GM12873 (cell line): Measurements from ENCODE around the gene KIAA0753.

ENCODE experiments used
- TF ChIP-seq, protein P1 (sequence below): IDR thresholded peaks from 2 replicates; pipeline ENCODE4 v1.5.1; 2012; ENCODE audit warnings: low read depth, mild to moderate bottlenecking, moderate library complexity, low read length, control low read depth; ENCODE audit not compliant: insufficient read depth; ENCODE audit errors: missing control alignments

Gene KIAA0753

DNA sequence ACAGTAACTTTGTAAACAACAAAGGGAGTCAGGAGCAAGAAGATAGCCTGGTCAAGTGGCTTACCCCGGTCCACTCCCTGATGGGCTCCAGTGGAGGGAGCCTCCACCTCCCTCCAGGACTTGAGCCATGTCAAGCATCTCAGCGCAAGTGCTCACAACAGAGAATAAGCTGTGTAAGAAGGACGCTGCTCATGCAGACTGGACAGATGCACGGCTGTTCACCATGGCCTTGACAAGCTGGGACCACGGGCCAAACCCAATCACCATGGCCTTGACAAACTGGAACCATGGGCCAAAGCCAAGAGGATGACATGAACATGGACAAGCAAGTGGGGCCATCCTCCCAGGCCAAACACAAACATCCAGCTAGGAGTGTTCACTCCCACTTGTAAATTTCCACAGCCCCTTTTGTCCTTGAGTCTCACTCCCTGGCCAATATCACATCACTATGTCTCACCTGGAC, 80.7 kb downstream of the KIAA0753 start:
- TF ChIP-seq, protein P1, sequence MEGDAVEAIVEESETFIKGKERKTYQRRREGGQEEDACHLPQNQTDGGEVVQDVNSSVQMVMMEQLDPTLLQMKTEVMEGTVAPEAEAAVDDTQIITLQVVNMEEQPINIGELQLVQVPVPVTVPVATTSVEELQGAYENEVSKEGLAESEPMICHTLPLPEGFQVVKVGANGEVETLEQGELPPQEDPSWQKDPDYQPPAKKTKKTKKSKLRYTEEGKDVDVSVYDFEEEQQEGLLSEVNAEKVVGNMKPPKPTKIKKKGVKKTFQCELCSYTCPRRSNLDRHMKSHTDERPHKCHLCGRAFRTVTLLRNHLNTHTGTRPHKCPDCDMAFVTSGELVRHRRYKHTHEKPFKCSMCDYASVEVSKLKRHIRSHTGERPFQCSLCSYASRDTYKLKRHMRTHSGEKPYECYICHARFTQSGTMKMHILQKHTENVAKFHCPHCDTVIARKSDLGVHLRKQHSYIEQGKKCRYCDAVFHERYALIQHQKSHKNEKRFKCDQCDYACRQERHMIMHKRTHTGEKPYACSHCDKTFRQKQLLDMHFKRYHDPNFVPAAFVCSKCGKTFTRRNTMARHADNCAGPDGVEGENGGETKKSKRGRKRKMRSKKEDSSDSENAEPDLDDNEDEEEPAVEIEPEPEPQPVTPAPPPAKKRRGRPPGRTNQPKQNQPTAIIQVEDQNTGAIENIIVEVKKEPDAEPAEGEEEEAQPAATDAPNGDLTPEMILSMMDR, result no peak

DNA sequence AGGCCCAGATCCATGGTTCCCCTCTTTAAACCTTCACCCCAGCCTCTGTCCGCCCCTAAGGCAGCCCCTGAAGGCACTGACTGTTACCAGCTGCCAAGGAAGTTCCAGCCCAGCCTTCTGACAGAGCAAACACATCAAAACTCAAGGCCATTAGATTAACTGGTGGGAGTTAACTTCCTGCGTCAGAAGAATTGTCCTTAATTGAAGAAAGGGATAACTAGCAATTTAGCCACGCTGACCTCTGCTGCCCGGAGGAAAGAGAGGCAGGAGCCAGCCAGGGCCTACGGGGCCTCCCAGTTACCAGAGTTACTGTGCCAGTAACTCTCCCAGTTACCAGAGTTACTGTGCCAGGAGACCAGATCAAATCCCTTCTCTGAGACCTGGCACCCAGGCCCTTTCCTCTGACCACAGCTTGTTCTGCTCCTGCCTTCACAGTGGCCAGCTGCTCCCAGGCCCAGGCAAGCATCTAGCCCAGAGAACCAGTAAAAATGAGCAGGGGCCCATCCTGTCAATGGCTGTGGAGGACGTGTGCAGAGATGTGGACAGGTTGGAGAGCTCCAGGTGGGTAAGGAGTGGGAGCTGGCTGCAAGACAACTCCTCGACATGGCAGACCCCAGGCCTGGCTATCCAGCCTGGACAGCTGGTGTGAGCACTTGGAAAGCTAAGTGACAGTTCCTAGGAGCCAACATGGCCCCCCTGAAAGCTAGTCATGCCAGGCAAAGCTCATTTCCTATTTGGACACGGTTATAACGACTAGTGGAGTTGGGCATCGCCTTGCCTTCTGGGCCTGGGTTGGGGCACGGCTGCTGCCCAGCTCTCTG, 81.4 kb downstream of the KIAA0753 start:
- TF ChIP-seq, protein P1, result no peak

DNA sequence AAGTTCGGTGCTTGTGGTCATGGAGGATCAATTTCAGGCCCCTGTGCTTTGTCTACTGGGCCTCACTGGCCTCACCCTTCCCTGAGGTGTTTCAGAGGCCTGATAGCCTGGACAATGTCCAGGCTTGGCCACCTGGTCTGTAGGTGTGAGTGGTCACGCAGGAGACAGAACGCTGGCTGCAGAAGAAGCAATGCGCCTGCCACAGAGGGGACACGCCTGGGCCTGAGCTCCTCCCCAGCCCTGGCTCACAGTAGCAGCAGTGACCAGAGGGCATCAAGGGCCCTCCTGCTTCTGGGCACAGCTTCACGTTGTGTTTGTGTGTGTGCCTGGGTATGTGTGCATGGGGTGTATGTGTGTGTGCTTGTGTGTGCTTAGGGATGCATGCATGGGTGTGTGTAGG, 82.2 kb downstream of the KIAA0753 start:
- TF ChIP-seq, protein P1, result no peak

DNA sequence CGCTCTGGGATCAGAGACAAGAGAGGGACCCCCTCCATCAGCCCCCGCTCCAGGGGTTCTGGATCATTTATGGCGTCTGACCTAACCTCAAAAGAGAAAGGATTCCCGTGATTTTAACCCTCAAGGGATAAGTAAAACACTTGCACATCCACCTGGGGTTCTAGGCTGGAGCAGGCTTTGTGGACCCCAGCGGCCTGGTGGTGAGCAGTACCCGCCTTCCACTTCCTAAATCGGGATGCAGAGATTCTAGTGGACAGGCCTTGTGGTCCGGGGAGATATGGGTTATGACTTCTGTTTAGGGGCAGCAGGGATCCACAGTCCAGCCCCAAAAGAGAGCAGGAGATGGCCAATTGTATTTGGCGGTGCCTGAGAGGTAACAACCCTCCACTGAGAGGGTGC, 83.5 kb downstream of the KIAA0753 start:
- TF ChIP-seq, protein P1, result no peak

DNA sequence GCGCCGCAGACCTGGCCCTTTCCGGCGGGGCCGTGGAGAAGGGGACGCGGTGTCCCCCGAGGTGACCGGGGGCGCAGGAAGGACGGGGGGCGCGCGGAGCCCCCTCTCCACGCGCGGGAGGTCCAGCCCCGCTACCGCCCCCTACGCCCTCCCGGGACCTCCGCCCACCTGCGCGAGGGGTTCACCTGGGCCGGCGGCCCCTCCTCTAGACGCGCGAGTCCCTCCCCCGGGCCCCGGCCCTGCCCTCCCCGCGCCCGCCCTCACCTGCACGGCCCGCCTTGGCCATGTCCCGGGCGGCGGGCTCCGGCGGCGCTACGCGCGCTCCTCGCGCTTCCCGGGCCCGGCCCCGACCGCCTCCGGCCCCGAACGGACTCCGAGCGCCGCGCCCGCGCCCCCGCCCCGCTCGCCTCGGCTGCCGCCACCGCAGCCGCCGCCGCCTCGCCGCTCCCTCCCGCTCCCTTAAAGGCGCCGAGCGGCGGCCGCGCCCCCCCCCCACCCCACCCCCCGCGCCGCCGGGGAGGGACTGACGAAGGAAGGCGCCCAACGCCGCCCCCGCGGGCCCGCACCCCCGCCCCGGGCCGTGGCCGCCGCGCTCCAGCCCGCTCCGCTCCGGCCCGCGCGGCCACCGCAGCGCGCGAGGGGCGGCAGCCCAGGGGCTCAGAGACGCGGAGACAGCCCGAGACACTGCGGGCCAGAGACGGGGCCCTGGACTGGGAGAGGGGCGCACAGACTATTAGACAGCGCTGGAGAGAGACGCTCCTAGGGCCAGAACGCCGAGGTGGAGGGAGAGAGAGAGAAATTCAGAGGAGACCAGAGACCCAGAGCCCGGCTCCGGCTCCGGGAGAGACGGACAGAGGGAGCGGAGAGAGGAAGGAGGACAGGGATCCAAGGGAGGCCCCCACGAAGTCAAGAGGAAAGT, 84.1 kb downstream of the KIAA0753 start, which contains the start of gene PITPNM3:
Gene PITPNM3 (minus strand): TSS at position 435 of the 919 bp plus-strand sequence. CDS start 149 bp downstream, at position 286.
- TF ChIP-seq, protein P1, result no peak

DNA sequence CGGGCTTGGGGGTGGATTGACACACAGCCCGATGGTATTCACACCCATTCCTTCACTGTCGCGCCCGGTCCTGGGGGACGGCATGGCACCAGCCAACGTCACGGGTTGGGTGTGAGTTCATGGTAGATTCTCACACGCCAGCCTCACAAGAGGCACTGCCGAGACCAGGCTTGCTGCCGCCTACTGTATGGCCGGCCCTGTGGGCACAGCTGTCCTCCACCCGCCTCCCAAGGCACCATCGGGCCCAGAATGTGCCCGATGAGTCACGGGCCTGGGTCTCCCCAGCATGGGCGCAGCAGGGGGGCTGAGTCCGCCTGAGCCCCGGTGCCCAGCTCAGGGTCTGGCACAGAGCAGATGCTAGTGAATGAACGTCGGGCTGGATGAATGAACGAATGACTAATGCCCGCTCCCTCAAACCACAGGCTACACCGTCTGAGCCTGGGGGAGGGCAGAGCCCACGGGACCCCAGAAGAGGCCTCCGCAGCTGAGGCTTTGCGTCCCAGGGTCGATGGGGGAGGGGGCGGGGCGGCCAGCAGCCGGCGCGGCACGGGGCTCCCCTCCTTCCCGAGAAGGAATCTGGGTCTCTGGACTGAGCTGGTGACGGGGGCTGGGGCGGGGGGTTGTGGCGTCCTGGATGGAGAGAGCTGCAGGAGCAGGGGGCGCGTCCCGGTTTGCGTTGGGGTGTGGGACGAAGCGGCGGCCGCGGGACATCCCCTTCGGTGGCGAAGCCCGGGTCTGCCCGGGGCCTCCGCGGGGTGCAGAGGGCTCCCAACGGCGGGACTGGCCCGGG, 85.0 kb downstream of the KIAA0753 start:
- TF ChIP-seq, protein P1, result no peak
